CD4-positive, alpha-beta T cell treated with Interleukin-4 for 1 hour (primary cell): ENCODE results near the gene MKLN1.

ENCODE experiments used
- DNase-seq, 2 donors: peaks; one replicate each; pipeline ENCODE4 v3.0.0-alpha.2; 2020 to 2022

MKLN1 gene

GRCh38 chr7:131527456-131527855 lies 199.8 kb downstream of the MKLN1 start:
- no peak for DNase-seq

GRCh38 chr7:131529179-131529578 lies 201.5 kb downstream of the MKLN1 start:
- no peak for DNase-seq

GRCh38 chr7:131529617-131530016 lies 201.9 kb downstream of the MKLN1 start:
- no peak for DNase-seq

- no peak for DNase-seq
Observed at GRCh38 chr7:131530137-131530536, 202.5 kb downstream of the MKLN1 start.

- no peak for DNase-seq
Observed at GRCh38 chr7:131532570-131533091, 205.0 kb downstream of the MKLN1 start.

GRCh38 chr7:131533151-131533559 lies 205.5 kb downstream of the MKLN1 start:
- no peak for DNase-seq

- no peak for DNase-seq
Observed at GRCh38 chr7:131533566-131534561, 206.2 kb downstream of the MKLN1 start.

GRCh38 chr7:131536361-131536849 lies 208.7 kb downstream of the MKLN1 start:
- DNase-seq = no peak

- DNase-seq = no peak
Observed at GRCh38 chr7:131537571-131537978, 209.9 kb downstream of the MKLN1 start.

- no peak for DNase-seq
Observed at GRCh38 chr7:131538071-131538812, 210.6 kb downstream of the MKLN1 start.

- DNase-seq = no peak
Observed at GRCh38 chr7:131538813-131539179, 211.1 kb downstream of the MKLN1 start.

GRCh38 chr7:131540491-131541162 lies 213.0 kb downstream of the MKLN1 start:
- DNase-seq = no peak

GRCh38 chr7:131543298-131543697 lies 215.6 kb downstream of the MKLN1 start:
- no peak for DNase-seq

GRCh38 chr7:131544021-131544420 lies 216.3 kb downstream of the MKLN1 start:
- no peak for DNase-seq

- no peak for DNase-seq
Observed at GRCh38 chr7:131544449-131545301, 217.0 kb downstream of the MKLN1 start.

GRCh38 chr7:131546126-131546525 lies 218.4 kb downstream of the MKLN1 start:
- DNase-seq = no peak
